ENCODE data around the gene FOXA2.
"Not testable (repeated sequence)": the region's sequence is repeated elsewhere in the genome, so short reads cannot be mapped to it uniquely, and the experiment has no call there.

Gene FOXA2

GRCh38 chr20:22584522-22584921, at the start of gene FOXA2:
FOXA2 (minus strand) TSS chr20:22584572; CDS start chr20:22584278, 294 bp downstream.
- DNase-seq = no peak

GRCh38 chr20:22630701-22631100, 46.3 kb upstream of the FOXA2 start:
- DNase-seq = no peak

DNA sequence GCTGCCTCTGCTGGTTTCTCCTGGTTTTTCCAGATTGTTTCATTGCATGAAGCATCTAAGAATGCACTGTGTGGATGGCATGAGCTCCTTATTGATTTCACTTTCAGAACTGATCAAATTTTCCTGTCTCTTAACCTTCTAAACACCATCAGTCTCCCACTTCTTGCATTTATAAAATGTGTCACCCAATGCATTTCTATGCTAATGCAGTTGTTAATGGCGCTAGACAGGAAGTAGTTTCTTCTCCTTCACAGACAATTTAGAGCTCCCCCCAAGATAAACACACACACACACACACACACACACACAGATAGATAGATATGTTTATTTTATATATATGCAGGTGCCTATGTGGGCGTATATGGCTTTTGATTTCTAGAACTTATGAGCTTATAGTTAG, 45.6 kb upstream of the FOXA2 start:
- no peak for DNase-seq

- DNase-seq = no peak
These were observed 45.1 kb upstream of the FOXA2 start for GRCh38 chr20:22629447-22629846.

DNA sequence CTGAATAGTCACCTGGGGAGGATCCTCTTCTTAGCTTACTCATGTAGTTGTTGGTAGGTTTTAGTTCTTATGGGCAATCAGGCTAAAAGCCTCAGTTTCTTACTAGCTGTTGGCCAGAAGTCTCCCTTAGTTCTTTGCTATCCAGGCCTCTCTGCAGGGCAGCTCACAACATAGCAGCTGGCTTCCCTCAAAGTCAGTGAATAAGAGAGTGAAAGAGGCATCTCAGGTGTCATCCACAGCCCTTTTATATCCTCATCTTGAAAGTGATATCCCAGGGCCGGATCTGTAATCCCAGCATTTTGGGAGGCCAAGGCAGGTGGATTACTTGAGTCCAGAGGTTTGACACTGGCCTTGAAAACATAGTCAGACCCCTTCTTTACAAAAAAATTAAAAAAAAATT, 42.1 kb upstream of the FOXA2 start:
- no peak for DNase-seq

- no peak for DNase-seq
These were observed 38.8 kb upstream of the FOXA2 start for GRCh38 chr20:22623211-22623610.

DNA sequence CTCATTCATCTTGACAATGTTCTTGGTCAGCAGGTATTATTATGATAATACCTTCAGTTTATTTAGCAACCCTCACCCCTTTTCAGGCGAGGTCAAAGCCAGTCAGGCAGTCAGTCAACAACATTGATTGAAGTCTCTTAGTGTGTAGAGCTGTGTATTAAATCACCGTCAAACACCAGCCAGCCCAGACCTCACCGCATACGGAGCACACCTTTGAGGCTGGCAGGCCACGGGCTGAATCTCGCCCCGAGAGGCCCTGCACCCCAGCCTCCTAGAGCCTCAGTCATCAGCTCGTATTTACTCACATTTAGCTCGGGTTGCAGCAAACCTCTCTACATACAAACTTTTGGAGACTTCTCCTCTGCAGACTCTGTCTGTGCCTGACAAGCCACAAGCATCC, 36.0 kb upstream of the FOXA2 start:
- no peak for DNase-seq

DNA sequence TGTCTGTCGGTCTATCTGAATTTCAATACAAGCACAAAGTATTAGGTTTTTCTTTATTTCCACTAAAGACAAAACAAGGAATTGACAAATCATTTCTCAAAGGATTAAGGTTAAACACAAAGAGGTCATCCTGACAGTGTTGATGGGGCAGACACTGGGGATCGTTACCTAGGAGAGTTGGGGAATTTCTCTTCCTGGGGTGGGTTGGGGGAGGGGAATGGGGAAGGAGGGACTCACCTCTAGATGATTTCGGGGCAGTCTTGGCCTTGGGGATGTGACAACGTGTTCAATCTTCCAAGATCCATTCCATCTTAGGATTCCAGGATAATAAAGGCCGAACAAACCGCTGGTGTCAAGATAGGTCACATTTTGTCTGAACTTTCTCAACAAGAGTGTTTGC, 35.4 kb upstream of the FOXA2 start:
- DNase-seq = no peak

DNA sequence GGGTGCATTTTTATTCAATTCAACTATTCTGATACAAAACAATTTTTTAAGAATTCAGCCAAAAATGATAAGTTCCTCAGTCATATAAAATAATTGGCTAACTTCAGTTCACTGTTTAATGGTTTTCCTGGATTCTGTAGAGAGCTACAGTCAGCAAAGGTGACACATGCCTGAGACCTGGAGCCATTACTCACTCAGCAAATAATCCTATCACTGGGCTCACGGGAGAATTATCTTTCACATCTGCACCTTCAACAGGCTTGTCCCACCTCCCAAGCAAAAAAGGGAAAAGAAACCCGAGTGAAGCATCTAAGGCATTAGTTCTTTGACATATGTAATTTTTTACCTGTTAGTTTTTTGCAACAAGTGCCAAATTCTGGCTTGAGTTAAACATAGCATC, 34.9 kb upstream of the FOXA2 start:
- no peak for DNase-seq

DNA sequence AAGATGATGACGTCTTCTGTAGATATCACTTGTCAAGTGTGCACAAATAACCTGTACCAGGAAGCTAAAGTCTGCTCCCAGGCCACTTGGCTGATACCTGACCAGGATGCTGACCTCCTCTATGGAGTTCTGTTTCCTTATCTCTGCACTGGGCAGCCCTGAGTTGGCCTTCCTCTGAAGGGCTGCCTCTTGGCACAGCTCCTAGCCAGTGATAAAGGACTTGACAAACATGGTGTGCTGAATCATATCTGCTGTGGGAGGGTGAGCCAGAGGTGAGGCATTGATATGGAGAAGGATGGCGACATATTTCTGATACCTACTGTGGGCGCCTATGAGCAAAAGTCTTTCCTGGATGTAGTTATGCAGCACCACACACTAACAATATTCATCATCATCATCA, 32.8 kb upstream of the FOXA2 start:
- no peak for DNase-seq

- no peak for DNase-seq
These were observed 32.2 kb upstream of the FOXA2 start for GRCh38 chr20:22616551-22616950.

- DNase-seq = no peak
These were observed 31.1 kb upstream of the FOXA2 start for GRCh38 chr20:22615425-22615824.

DNA sequence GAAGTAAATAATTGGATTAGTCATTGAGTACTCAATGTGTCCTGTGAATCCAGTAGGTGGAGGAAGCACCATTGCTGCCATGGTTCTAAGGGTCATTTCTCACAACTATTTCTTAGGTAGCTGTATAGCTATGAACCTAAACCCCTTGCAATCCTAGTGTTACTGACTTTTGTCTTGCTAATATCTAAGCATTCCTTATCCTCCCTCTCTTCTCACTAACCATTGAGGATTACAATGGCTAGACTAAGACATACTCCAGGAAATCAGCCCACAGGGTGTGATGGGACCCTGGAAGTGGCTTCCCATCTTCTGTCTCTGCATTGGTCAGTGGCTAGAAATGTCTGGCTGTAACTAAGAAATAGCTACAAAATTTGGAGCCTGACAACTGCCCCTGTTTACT, 27.3 kb upstream of the FOXA2 start:
- DNase-seq = no peak

GRCh38 chr20:22607695-22608094, 23.3 kb upstream of the FOXA2 start:
- DNase-seq = no peak

DNA sequence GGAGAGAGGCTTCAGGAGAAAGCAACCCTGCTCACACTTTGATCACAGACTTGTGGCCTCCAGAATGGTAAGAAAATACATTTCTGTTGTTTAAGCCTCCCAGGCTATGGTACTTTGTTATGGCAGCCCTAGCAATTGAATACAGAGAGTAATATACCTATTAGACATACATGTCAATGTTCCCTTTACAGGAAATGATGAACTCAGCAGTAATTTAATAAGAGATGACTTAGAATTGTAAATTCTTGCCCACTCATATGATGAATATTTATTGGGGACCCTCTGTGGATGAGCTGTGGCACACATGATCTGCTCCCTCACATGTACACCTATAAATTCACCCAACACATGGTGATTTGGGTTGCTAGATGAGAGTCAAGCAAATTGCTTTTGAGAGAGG, 20.4 kb upstream of the FOXA2 start:
- DNase-seq = no peak

- no peak for DNase-seq
These were observed 17.2 kb upstream of the FOXA2 start for GRCh38 chr20:22601361-22602141.

- not testable (repeated sequence) for DNase-seq
These were observed 14.9 kb upstream of the FOXA2 start for GRCh38 chr20:22599258-22599657.

- DNase-seq = no peak
These were observed 12.9 kb upstream of the FOXA2 start for GRCh38 chr20:22597303-22597702.

DNA sequence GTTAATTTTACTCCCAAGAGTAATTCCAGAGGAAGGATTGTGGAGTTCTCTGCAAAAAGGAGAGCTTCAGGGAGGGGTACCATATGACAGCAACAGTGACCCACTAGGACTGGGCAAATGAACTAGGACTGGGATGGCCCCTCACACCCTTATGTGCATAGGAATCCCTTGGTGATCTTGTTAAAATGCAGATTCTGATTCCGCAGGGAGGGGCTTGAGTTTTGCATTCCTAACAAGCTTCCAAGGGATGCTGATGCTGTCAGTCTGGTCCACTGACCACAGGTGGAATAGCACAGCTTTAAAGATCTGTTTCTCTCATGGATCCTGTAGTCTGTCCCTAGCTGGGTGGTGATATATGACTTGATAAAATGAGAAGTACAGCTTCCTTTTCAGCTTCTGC, 6.3 kb upstream of the FOXA2 start:
- DNase-seq = no peak

GRCh38 chr20:22586645-22587310, 2.4 kb upstream of the FOXA2 start:
- DNase-seq = peak; percentile 28 to 64 (median 32)

DNA sequence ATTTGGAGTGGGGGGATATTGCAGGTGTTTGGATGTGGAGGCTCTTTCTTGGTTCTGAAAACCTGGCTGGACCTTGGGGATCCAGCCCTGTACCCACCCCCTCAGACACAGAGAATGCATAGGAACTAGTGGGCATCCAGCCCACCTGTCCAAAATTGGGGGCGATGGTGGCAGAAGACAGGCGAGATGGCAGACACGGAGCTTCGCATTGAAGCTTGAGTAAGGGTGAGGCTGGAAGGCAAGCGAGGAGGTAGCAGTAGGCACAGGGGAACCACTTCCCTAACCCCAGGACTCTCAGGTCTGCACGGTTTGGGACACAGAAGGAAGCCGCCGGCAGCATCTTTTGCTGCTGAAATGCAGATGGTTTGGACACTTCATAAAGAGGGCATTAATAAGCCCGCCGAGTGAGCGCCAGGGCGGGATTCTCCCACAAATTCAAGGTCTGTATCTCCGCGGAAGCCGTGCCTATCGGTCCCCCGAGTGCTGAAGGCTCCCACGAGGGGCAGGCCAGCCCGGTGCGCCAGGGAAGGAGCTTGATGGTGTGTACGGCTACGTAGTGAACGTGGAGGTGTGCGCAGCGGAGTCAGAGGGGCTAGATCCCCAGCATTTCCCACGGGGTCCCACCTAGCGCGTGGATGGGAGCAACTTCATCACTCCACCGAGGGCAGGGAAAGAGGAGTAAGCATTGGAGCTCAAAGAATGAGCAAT, 1.6 kb upstream of the FOXA2 start:
- DNase-seq = no peak

- DNase-seq = no peak
These were observed 782 bp upstream of the FOXA2 start for GRCh38 chr20:22584922-22585785.

Data from suppressor macrophage treated with lipopolysaccharide for 1 hour (primary cell).